SK-N-SH treated with all-trans-retinoic acid at 6 μM for 48 hours (cell line): ENCODE measurements around the gene CISD3.
A peak's percentile ranks its signal among the peaks of the same experiment; 100 is the strongest.

Experiments used
- ATAC-seq: fragments of 200-7000 bp; cut with Tn5 transposase; 3 replicates; pipeline ENCODE4 v1.9.1; 2020; ENCODE audit warnings: mild to moderate bottlenecking, moderate library complexity
- ARNTL ChIP-seq: fragments of 450-650 bp; formaldehyde crosslinking; IDR thresholded peaks from 2 replicates; pipeline ENCODE4 v1.5.0; 2020; ENCODE audit warnings: low read depth, mild to moderate bottlenecking, moderate library complexity, borderline replicate concordance
- BACH2 ChIP-seq: fragments of 250-450 bp; sonication (Bioruptor Pico); IDR thresholded peaks from 2 replicates; pipeline ENCODE4 v1.9.0; 2021; ENCODE audit warnings: mild to moderate bottlenecking, borderline replicate concordance
- CSDC2 ChIP-seq: fragments of 250-450 bp; sonication (Bioruptor Pico); IDR thresholded peaks from 2 replicates; pipeline ENCODE4 v1.5.0; 2020; ENCODE audit warnings: mild to moderate bottlenecking, moderate library complexity
- ESRRG ChIP-seq: fragments of 250-450 bp; sonication (Bioruptor Pico); IDR thresholded peaks from 2 replicates; pipeline ENCODE4 v1.6.1; 2021; ENCODE audit warnings: mild to moderate bottlenecking
- GLIS3 ChIP-seq: fragments of 250-450 bp; sonication (Bioruptor Pico); IDR thresholded peaks from 2 replicates; pipeline ENCODE4 v1.5.0; 2020; ENCODE audit warnings: mild to moderate bottlenecking, moderate library complexity
- ISL1 ChIP-seq: fragments of 250-450 bp; sonication (Bioruptor Pico); IDR thresholded peaks from 2 replicates; pipeline ENCODE4 v2.1.2; 2022; ENCODE audit warnings: mild to moderate bottlenecking, moderate library complexity
- OSR1 ChIP-seq: fragments of 250-450 bp; sonication (Bioruptor Pico); IDR thresholded peaks from 2 replicates; pipeline ENCODE4 v1.8.0; 2022; ENCODE audit warnings: moderate library complexity, mild to moderate bottlenecking, inconsistent platforms
- PPARA ChIP-seq: fragments of 250-450 bp; sonication (Bioruptor Pico); IDR thresholded peaks from 2 replicates; pipeline ENCODE4 v1.5.0; 2020; ENCODE audit warnings: mild to moderate bottlenecking, borderline replicate concordance
- RARB ChIP-seq: fragments of 250-450 bp; sonication (Bioruptor Pico); IDR thresholded peaks from 2 replicates; pipeline ENCODE4 v1.8.0; 2021; ENCODE audit warnings: mild to moderate bottlenecking, moderate library complexity
- SNAI2 ChIP-seq: fragments of 250-450 bp; sonication (Bioruptor Pico); IDR thresholded peaks from 2 replicates; pipeline ENCODE4 v1.5.0; 2020; ENCODE audit warnings: mild to moderate bottlenecking, moderate library complexity
- TCF4 ChIP-seq: fragments of 250-450 bp; sonication (Bioruptor Pico); IDR thresholded peaks from 2 replicates; pipeline ENCODE4 v1.8.0; 2021; ENCODE audit warnings: mild to moderate bottlenecking, moderate library complexity, borderline replicate concordance
- TOX ChIP-seq: fragments of 250-450 bp; sonication (Bioruptor Pico); IDR thresholded peaks from 2 replicates; pipeline ENCODE4 v1.8.0; 2021; ENCODE audit warnings: mild to moderate bottlenecking, moderate library complexity, borderline replicate concordance
- ZC3H10 ChIP-seq: fragments of 250-450 bp; sonication (Bioruptor Pico); IDR thresholded peaks from 2 replicates; pipeline ENCODE4 v1.5.1; 2021; ENCODE audit warnings: mild to moderate bottlenecking, moderate library complexity
- ZFP3 ChIP-seq: fragments of 250-450 bp; sonication (Bioruptor Pico); IDR thresholded peaks from 2 replicates; pipeline ENCODE4 v1.5.0; 2020; ENCODE audit warnings: mild to moderate bottlenecking, moderate library complexity
- ZFP30 ChIP-seq: fragments of 450-650 bp; formaldehyde crosslinking; IDR thresholded peaks from 2 replicates; pipeline ENCODE4 v1.5.0; 2022; ENCODE audit warnings: mild to moderate bottlenecking, moderate library complexity
- ZNF565 ChIP-seq: fragments of 450-650 bp; formaldehyde crosslinking; conservative IDR thresholded peaks from 2 replicates; pipeline ENCODE4 v1.5.0; 2020; ENCODE audit warnings: low read depth, mild to moderate bottlenecking, moderate library complexity
- ZNF70 ChIP-seq: fragments of 450-650 bp; formaldehyde crosslinking; IDR thresholded peaks from 2 replicates; pipeline ENCODE4 v1.5.0; 2020; ENCODE audit warnings: mild to moderate bottlenecking, moderate library complexity
- ZNF8 ChIP-seq: fragments of 450-650 bp; formaldehyde crosslinking; IDR thresholded peaks from 2 replicates; pipeline ENCODE4 v1.5.0; 2020; ENCODE audit warnings: mild to moderate bottlenecking, moderate library complexity
- TF ChIP-seq, protein P1 (sequence below): fragments of 250-450 bp; sonication (Bioruptor Pico); IDR thresholded peaks from 2 replicates; pipeline ENCODE4 v1.5.1; 2021; ENCODE audit warnings: mild to moderate bottlenecking, moderate library complexity
- TF ChIP-seq, protein P2 (sequence below): fragments of 250-450 bp; sonication (Bioruptor Pico); IDR thresholded peaks from 2 replicates; pipeline ENCODE4 v1.8.0; 2021; ENCODE audit warnings: low read depth, mild to moderate bottlenecking, moderate library complexity, borderline replicate concordance
- TF ChIP-seq, protein P3 (sequence below): fragments of 250-450 bp; sonication (Bioruptor Pico); IDR thresholded peaks from 2 replicates; pipeline ENCODE4 v1.8.0; 2020; ENCODE audit warnings: mild to moderate bottlenecking, moderate library complexity, borderline replicate concordance
- TF ChIP-seq, protein P4 (sequence below): fragments of 250-450 bp; sonication (Bioruptor Pico); IDR thresholded peaks from 2 replicates; pipeline ENCODE4 v1.5.0; 2020; ENCODE audit warnings: mild to moderate bottlenecking, moderate library complexity
- TF ChIP-seq, protein P5 (sequence below): fragments of 250-450 bp; sonication (Bioruptor Pico); IDR thresholded peaks from 2 replicates; pipeline ENCODE4 v1.5.1; 2020; ENCODE audit warnings: low read depth, mild to moderate bottlenecking, moderate library complexity

The CISD3 gene

DNA sequence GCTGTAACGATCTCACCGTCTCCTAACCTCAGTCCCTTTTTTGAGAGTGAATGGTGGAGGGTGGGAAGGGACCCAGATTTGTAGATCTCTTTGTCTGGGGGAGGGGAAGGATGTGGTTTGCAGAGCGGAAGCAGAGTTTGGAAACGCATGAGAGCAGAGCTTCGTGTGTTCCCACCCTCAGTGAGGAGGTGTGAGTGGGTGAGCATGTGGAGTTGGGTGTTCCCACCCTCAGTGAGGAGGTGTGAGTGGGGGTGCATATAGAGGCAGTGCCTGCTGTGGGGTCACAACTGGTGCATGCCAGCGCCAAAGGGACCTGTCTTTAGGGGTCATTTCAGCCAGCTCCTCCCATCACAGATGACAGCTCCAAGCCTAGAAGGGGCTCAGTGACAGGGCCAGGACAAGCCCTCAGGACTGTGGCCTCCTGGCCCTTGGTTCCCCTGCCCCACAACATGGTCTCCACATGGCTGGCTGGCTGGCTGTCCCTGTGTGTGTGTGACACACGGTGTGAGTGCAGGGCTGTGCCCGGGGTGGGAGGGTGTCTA lies 1.8 kb upstream of the CISD3 start (continued):
- TF ChIP-seq, protein P1, sequence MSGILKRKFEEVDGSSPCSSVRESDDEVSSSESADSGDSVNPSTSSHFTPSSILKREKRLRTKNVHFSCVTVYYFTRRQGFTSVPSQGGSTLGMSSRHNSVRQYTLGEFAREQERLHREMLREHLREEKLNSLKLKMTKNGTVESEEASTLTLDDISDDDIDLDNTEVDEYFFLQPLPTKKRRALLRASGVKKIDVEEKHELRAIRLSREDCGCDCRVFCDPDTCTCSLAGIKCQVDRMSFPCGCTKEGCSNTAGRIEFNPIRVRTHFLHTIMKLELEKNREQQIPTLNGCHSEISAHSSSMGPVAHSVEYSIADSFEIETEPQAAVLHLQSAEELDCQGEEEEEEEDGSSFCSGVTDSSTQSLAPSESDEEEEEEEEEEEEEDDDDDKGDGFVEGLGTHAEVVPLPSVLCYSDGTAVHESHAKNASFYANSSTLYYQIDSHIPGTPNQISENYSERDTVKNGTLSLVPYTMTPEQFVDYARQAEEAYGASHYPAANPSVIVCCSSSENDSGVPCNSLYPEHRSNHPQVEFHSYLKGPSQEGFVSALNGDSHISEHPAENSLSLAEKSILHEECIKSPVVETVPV (CRISPR knock-in tag), result no peak

DNA sequence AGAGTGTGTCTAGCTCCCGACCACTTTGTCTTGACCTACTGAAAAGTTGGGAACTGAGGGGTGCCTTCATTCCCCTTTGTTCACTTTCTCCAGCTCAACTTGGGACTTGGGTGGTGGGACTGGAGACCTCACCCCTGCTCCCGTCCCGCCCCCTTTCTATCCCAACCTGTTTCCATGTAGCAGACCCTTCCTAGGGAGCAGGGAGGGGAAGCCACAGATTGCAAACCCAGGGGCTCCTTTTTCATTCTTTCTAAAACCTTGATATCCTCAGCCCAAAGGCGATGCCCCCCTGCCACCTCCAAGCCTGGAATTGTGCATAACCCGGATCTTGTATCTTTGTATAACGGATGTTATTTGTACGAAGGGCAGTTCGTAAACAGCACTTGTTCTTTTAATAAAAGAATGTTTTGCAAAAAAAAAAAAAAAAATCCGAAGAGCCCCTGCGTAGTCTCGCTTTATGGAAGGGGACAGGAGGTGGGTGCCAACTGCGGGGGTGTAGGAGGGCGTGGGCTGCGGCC lies 714 bp upstream of the CISD3 start:
- TF ChIP-seq RARB (CRISPR knock-in tag) (no peak), ARNTL (CRISPR knock-in tag) (no peak), PPARA (CRISPR knock-in tag) (no peak), SNAI2 (no peak), ZNF8 (CRISPR knock-in tag) (no peak), BACH2 (CRISPR knock-in tag) (no peak), ZNF70 (no peak), OSR1 (CRISPR knock-in tag) (no peak), GLIS3 (CRISPR knock-in tag) (no peak), ZFP30 (CRISPR knock-in tag) (no peak), TOX (CRISPR knock-in tag) (no peak), ESRRG (CRISPR knock-in tag) (no peak), TCF4 (CRISPR knock-in tag) (no peak), ZNF565 (CRISPR knock-in tag) (no peak), CSDC2 (CRISPR knock-in tag) (no peak)
- TF ChIP-seq, protein P2, sequence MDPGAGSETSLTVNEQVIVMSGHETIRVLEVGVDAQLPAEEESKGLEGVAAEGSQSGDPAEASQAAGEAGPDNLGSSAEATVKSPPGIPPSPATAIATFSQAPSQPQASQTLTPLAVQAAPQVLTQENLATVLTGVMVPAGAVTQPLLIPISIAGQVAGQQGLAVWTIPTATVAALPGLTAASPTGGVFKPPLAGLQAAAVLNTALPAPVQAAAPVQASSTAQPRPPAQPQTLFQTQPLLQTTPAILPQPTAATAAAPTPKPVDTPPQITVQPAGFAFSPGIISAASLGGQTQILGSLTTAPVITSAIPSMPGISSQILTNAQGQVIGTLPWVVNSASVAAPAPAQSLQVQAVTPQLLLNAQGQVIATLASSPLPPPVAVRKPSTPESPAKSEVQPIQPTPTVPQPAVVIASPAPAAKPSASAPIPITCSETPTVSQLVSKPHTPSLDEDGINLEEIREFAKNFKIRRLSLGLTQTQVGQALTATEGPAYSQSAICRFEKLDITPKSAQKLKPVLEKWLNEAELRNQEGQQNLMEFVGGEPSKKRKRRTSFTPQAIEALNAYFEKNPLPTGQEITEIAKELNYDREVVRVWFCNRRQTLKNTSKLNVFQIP, result no peak
- TF ChIP-seq, protein P1 (CRISPR knock-in tag), result no peak
- TF ChIP-seq, protein P3, sequence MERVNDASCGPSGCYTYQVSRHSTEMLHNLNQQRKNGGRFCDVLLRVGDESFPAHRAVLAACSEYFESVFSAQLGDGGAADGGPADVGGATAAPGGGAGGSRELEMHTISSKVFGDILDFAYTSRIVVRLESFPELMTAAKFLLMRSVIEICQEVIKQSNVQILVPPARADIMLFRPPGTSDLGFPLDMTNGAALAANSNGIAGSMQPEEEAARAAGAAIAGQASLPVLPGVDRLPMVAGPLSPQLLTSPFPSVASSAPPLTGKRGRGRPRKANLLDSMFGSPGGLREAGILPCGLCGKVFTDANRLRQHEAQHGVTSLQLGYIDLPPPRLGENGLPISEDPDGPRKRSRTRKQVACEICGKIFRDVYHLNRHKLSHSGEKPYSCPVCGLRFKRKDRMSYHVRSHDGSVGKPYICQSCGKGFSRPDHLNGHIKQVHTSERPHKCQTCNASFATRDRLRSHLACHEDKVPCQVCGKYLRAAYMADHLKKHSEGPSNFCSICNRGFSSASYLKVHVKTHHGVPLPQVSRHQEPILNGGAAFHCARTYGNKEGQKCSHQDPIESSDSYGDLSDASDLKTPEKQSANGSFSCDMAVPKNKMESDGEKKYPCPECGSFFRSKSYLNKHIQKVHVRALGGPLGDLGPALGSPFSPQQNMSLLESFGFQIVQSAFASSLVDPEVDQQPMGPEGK, result no peak
- TF ChIP-seq, protein P4, sequence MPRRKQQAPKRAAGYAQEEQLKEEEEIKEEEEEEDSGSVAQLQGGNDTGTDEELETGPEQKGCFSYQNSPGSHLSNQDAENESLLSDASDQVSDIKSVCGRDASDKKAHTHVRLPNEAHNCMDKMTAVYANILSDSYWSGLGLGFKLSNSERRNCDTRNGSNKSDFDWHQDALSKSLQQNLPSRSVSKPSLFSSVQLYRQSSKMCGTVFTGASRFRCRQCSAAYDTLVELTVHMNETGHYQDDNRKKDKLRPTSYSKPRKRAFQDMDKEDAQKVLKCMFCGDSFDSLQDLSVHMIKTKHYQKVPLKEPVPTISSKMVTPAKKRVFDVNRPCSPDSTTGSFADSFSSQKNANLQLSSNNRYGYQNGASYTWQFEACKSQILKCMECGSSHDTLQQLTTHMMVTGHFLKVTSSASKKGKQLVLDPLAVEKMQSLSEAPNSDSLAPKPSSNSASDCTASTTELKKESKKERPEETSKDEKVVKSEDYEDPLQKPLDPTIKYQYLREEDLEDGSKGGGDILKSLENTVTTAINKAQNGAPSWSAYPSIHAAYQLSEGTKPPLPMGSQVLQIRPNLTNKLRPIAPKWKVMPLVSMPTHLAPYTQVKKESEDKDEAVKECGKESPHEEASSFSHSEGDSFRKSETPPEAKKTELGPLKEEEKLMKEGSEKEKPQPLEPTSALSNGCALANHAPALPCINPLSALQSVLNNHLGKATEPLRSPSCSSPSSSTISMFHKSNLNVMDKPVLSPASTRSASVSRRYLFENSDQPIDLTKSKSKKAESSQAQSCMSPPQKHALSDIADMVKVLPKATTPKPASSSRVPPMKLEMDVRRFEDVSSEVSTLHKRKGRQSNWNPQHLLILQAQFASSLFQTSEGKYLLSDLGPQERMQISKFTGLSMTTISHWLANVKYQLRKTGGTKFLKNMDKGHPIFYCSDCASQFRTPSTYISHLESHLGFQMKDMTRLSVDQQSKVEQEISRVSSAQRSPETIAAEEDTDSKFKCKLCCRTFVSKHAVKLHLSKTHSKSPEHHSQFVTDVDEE (CRISPR knock-in tag), result no peak
- TF ChIP-seq, all 23 proteins: peak for 0
- ATAC-seq, result no peak

DNA sequence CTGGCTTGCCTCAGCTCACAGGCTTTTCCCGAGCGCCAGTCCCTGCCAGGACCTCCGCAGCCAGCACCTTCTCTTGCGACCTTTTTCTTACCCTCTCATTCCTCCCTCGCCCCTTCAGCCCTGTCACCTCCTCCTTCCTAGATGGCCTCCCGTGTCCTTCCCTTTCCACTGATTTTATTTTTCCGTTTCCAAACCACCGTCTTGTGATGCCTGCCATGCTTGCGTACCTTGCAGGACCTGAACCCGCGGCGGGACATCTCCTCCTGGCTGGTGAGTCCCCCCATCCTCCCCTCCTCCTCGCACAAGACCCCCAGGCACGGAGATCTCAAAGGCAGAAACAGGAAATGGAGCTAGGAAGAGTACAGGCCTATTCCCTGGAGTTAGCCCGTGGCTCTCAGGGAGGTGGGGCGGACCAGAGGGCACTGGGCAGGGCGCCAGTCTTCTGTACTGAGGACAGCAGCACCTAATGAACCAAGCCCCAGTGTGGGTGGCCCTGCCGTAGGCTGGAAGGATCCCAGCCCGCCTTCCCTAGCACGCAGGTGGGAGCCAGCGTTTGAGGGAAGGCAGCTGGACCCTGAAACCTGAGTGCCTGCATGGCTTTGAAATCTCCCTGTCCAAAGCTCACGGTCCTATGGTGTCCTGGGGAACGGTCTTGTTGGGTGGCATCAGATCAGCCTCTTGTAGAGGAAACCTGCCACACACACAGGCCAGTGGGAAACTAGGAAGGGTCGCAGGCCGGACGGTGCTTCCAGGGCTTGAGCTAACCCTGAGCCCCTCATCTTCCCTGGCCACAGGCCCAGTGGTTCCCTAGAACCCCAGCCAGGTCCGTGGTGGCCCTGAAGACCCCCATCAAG lies 612 bp downstream of the CISD3 start:
- ATAC-seq, result peak; percentile 53
- TF ChIP-seq TOX (CRISPR knock-in tag), result no peak
- no peak for TF ChIP-seq ZC3H10
- TF ChIP-seq ZFP30 (CRISPR knock-in tag), result no peak
- no peak for TF ChIP-seq ISL1 (CRISPR knock-in tag)
- TF ChIP-seq ZFP3 (CRISPR knock-in tag), result no peak
- TF ChIP-seq, protein P3, result no peak
- TF ChIP-seq, protein P1 (CRISPR knock-in tag), result no peak
- TF ChIP-seq OSR1 (CRISPR knock-in tag), result no peak
- TF ChIP-seq, protein P5, sequence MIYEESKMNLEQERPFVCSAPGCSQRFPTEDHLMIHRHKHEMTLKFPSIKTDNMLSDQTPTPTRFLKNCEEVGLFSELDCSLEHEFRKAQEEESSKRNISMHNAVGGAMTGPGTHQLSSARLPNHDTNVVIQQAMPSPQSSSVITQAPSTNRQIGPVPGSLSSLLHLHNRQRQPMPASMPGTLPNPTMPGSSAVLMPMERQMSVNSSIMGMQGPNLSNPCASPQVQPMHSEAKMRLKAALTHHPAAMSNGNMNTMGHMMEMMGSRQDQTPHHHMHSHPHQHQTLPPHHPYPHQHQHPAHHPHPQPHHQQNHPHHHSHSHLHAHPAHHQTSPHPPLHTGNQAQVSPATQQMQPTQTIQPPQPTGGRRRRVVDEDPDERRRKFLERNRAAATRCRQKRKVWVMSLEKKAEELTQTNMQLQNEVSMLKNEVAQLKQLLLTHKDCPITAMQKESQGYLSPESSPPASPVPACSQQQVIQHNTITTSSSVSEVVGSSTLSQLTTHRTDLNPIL (CRISPR knock-in tag), result no peak
- TF ChIP-seq SNAI2, result no peak
